Muscle of leg (tissue), 11 donors: ENCODE measurements around the gene PRKAB2. TPM values are rescaled to one million over a fixed set of nuclear protein-coding genes. Genes with fewer than 3 reads are reported as not detected.
"Not testable (repeated sequence)": the region's sequence is repeated elsewhere in the genome, so short reads cannot be mapped to it uniquely, and the experiment has no call there.

Source experiments
- DNase-seq: peaks from one replicate; pipeline ENCODE4 v3.0.0; 2013
- H3K27ac ChIP-seq: one replicate; pipeline ENCODE4 v1.5.1; 2013; ENCODE audit warnings: mild to moderate bottlenecking, low read length, control low read depth
- H3K27me3 ChIP-seq: one replicate; pipeline ENCODE4 v1.6.1; 2013; ENCODE audit warnings: low read length; ENCODE audit not compliant: control insufficient read depth, insufficient read depth
- H3K36me3 ChIP-seq: one replicate; pipeline ENCODE4 v1.6.1; 2013; ENCODE audit warnings: low read length; ENCODE audit not compliant: control insufficient read depth, insufficient read depth
- H3K4me1 ChIP-seq: one replicate; pipeline ENCODE4 v1.6.1; 2013; ENCODE audit warnings: low read length; ENCODE audit not compliant: control insufficient read depth, insufficient read depth
- H3K4me3 ChIP-seq: one replicate; pipeline ENCODE4 v1.5.1; 2013; ENCODE audit warnings: low read length, control low read depth
- H3K9me3 ChIP-seq: replicated peaks from 2 replicates; pipeline ENCODE4 v1.6.1; 2013; ENCODE audit warnings: low read depth, low read length; ENCODE audit not compliant: control insufficient read depth
- WGBS: methylation state at CpG from one replicate; pipeline ENCODE4 v1.1.5; 2013; ENCODE audit warnings: missing lambda C conversion rate; ENCODE audit not compliant: insufficient coverage; 5-methylcytosine and 5-hydroxymethylcytosine counted together
- polyA plus RNA-seq, 8 donors: library from polyadenylated mRNA; unstranded; fragments of 120-200 nt; gene quantifications; one replicate each; pipeline versions ENCODE4 v1.2.1 to v1.2.3, GENCODE V29; 2013; ENCODE audit warnings: inconsistent platforms in 1 of 8, low replicate concordance in 1 of 8; ENCODE audit not compliant: insufficient read length in 8 of 8, insufficient read depth in 1 of 8
- total RNA-seq: library from RNA; stranded (reverse); fragments of 120-200 nt; gene quantifications from one replicate; pipeline ENCODE4 v1.2.4, GENCODE V29; 2013

The PRKAB2 gene
- total and polyA plus RNA-seq, 9 donors = 27.7 to 46.1 (median 32.1) TPM

GRCh38 chr1:147211577-147211976 is 39.3 kb upstream of the PRKAB2 start:
- WGBS = 93% methylated on average over 2 of the region's 2 CpGs
- Histone ChIP-seq H3K9me3 (no peaks in the 10 kb centered on the region), H3K27ac (no peak overlapping the region), H3K4me1 (no peaks in the 10 kb centered on the region), H3K27me3 (no peaks in the 10 kb centered on the region), H3K4me3 (no peak overlapping the region), H3K36me3 (no peaks in the 10 kb centered on the region)
- no peak for DNase-seq

- H3K4me1 ChIP-seq = no peaks in the 10 kb centered on the region
- no peak for DNase-seq
- WGBS = no CpG with 5 or more reads among the region's 2 CpGs
- H3K27me3 ChIP-seq = no peaks in the 10 kb centered on the region
- H3K9me3 ChIP-seq = no peaks in the 10 kb centered on the region
- no peak overlapping the region for H3K4me3 ChIP-seq
- no peaks in the 10 kb centered on the region for H3K36me3 ChIP-seq
- no peak overlapping the region for H3K27ac ChIP-seq
Measured at GRCh38 chr1:147210987-147211386, 38.7 kb upstream of the PRKAB2 start.

DNA sequence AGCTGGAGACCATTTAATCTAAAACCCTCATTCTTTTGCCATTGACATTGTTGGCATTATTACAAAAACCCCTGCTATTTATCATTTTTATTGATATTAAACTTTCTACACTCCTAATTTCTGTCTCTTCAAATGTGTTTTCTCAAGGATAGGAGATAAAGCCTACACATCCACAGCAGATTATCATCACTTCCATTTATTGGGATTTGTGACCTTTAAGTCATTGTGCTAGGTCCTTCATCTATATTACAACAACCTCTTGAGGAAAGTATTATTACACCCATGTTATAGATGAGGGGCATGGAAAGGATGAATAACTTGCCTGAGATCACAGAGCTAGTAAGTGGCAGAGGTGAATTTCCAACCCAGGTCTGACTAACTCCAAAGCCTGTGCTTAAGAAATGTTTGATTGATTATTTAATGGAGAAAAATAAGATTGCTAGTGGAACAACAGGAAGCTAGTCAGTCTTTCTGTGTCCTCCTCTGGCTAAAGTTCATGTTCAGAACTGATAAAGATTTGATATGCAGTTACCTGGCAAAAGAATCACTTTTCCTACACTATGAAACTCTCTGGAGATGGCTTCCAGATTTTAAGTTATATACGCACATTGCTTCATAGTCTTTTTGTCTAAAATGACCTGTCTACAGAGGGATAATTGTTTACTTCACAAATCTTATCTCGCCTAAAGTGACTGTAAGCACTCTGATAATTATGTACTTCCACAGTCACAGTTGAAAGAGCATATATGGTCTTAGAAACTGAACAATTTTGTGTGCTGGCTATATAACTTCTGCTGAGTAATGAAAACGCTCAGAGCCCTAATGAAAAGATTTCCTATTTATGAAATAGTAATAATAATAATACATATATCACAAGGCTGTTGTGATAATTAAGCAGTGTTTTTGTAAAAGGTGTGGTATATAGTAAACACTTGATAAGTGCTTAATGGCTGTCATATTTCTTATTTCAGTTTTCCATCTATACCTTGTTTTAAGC is 37.9 kb upstream of the PRKAB2 start:
- Histone ChIP-seq H3K27me3 (no peaks in the 10 kb centered on the region), H3K4me3 (no peak overlapping the region), H3K4me1 (no peaks in the 10 kb centered on the region), H3K36me3 (no peaks in the 10 kb centered on the region), H3K9me3 (no peaks in the 10 kb centered on the region), H3K27ac (no peak overlapping the region)
- DNase-seq = no peak
- WGBS = no CpG with 5 or more reads among the region's 3 CpGs

GRCh38 chr1:147208619-147209018 is 36.3 kb upstream of the PRKAB2 start:
- Histone ChIP-seq H3K27ac (no peak overlapping the region), H3K9me3 (no peaks in the 10 kb centered on the region), H3K27me3 (no peaks in the 10 kb centered on the region), H3K4me1 (no peaks in the 10 kb centered on the region), H3K4me3 (no peak overlapping the region), H3K36me3 (no peaks in the 10 kb centered on the region)
- 83% methylated on average over 1 of the region's 7 CpGs for WGBS
- no peak for DNase-seq

DNA sequence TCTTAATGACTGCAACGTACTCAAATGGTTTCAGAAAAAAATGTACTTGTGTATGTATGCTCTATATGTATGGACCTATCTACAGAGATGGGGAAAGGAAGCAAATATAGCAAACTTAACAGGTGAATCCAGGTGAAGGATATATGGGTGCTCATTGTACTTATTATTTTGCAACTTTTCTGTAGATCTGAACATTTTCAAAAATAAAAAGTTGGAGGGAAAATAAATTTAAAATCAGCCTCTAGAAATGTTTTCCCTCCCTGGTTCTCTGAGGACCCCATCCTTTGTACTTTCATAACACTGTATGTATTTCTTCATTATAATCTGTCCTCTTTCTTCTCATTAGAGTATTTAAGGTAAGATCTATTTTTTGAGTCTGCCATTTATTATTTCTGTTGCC is 34.9 kb upstream of the PRKAB2 start:
- no peak overlapping the region for H3K4me3 ChIP-seq
- H3K9me3 ChIP-seq = no peaks in the 10 kb centered on the region
- no peaks in the 10 kb centered on the region for H3K36me3 ChIP-seq
- H3K27ac ChIP-seq = no peak overlapping the region
- no CpG with 5 or more reads among the region's 1 CpG for WGBS
- no peaks in the 10 kb centered on the region for H3K4me1 ChIP-seq
- DNase-seq = no peak
- no peaks in the 10 kb centered on the region for H3K27me3 ChIP-seq

GRCh38 chr1:147204080-147204479 is 31.8 kb upstream of the PRKAB2 start:
- no peak for DNase-seq
- H3K27me3 ChIP-seq = no peaks in the 10 kb centered on the region
- 83% methylated on average over 3 of the region's 3 CpGs for WGBS
- no peaks in the 10 kb centered on the region for H3K36me3 ChIP-seq
- H3K4me1 ChIP-seq = no peaks in the 10 kb centered on the region
- no peak overlapping the region for H3K4me3 ChIP-seq
- H3K9me3 ChIP-seq = no peaks in the 10 kb centered on the region
- no peak overlapping the region for H3K27ac ChIP-seq

DNA sequence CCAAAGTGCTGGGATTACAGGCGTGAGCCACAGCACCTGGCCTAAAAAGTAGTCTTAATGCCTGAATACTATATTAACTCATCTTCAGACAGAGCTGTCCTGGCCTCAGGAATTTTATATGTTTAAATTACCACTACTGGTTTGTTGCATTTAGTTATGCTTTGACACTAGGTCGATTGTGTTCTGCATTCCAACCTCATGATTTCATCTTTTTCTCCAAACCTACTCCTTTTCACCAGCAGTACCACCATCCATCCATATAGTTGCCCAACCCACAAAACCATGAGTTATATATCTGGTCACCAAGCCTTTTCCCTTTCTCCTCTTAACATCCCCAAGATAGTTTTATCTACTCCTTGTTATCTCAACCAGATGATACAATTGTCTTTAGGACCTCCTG is 30.3 kb upstream of the PRKAB2 start:
- 89% methylated on average over 1 of the region's 2 CpGs for WGBS

DNA sequence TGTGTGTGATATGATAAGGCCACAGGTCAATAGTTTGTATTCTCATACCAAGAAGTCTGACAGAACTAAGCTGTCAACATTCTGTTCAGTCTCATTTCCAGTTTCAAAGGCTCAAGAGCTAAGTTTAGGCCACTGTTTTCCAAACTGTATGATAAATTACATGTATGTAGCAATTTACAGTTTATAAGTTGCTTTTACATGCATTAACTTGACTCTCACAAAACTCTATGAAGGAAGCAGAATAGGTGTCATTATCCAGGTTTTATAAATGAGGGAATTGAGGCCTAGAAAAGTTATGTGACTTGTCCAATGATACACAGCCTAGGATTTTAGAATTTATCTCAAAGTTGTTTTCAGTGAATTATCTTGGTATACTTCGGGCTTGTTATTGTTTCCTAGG is 29.5 kb upstream of the PRKAB2 start:
- WGBS = no CpG with 5 or more reads among the region's 1 CpG
- Histone ChIP-seq H3K4me3 (no peak overlapping the region), H3K27me3 (no peaks in the 10 kb centered on the region), H3K27ac (no peak overlapping the region), H3K9me3 (no peaks in the 10 kb centered on the region), H3K4me1 (no peaks in the 10 kb centered on the region), H3K36me3 (no peaks in the 10 kb centered on the region)
- no peak for DNase-seq

More for the DNA sequence above, 30.3 kb upstream of the PRKAB2 start:
- Histone ChIP-seq H3K27ac (no peak overlapping the region), H3K27me3 (no peaks in the 10 kb centered on the region), H3K4me1 (no peaks in the 10 kb centered on the region), H3K4me3 (no peak overlapping the region), H3K36me3 (no peaks in the 10 kb centered on the region), H3K9me3 (no peaks in the 10 kb centered on the region)
- DNase-seq = no peak

- Histone ChIP-seq H3K27me3 (no peaks in the 10 kb centered on the region), H3K4me3 (no peak overlapping the region), H3K36me3 (no peaks in the 10 kb centered on the region), H3K9me3 (no peaks in the 10 kb centered on the region), H3K27ac (no peak overlapping the region), H3K4me1 (no peaks in the 10 kb centered on the region)
- DNase-seq = no peak
- no CpG with 5 or more reads among the region's 4 CpGs for WGBS
Measured at GRCh38 chr1:147201276-147201675, 29.0 kb upstream of the PRKAB2 start.

DNA sequence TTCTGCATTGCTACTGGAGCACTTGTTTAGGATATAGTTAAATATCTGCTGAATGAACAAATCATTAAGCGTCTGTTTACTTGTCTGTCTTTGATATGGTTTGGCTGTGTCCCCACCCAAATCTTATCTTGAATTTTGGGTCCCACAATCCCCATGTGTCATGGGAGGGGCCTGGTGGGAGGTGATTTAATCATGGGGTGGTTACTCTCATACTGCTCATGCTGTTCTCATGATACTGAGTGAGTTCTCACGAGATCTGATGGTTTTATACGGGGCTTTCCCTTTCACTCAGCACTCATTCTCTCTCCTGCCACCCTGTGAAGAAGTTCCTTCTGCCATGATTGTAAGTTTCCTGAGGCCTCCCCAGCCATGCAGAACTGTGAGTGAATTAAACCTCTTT is 25.1 kb upstream of the PRKAB2 start:
- DNase-seq, H3K36me3 ChIP-seq, H3K4me3 ChIP-seq, H3K27ac ChIP-seq, H3K27me3 ChIP-seq, H3K9me3 ChIP-seq, H3K4me1 ChIP-seq: not testable (repeated sequence)
- 84% methylated on average over 2 of the region's 3 CpGs for WGBS
